IMR-90 (cell line): ENCODE results near the gene CFAP210. TPM values are rescaled to one million over a fixed set of nuclear protein-coding genes. Genes with fewer than 3 reads are reported as not detected.

Source experiments
- ATAC-seq: fragments of 200-7000 bp; cut with Tn5 transposase; 2 replicates; pipeline ENCODE4 v1.9.1; 2020; ENCODE audit warnings: low read depth, mild to moderate bottlenecking, moderate library complexity
- BruUV-seq: library from RNA; stranded (reverse); fragments of 400-500 nt; replicated peaks from 2 replicates; lab custom pipeline; 2021; lab: Mats Ljungman, UMichigan
- CTCF ChIA-PET: fragments of 300-600 bp; formaldehyde crosslinking; extraction: SDS; loops from one replicate; lab custom pipeline; 2021; ENCODE audit warnings: antibody characterized with exemption; lab: Yijun Ruan, JAX
- POLR2A ChIA-PET: fragments of 300-600 bp; sonication (Branson Sonifier 250); formaldehyde crosslinking; loops from one replicate; lab custom pipeline; 2022; ENCODE audit warnings: antibody characterized with exemption; ENCODE audit not compliant: unreplicated experiment; lab: Charles Lee
- DNase-seq: peaks from one replicate; pipeline ENCODE4 v3.0.0; 2013
- H2AFZ ChIP-seq: replicated peaks from 2 replicates; pipeline ENCODE3; 2013; ENCODE audit warnings: low read length, mild to moderate bottlenecking; ENCODE audit not compliant: poor library complexity
- H2AK5ac ChIP-seq: 2 replicates; pipeline ENCODE4 v1.6.1; 2013; ENCODE audit warnings: low read depth, low read length, inconsistent platforms
- H2AK9ac ChIP-seq: replicated peaks from 2 replicates; pipeline ENCODE3; 2013; ENCODE audit warnings: mild to moderate bottlenecking, low read depth, low read length, moderate library complexity; ENCODE audit not compliant: poor library complexity
- H2BK120ac ChIP-seq: 2 replicates; pipeline ENCODE4 v1.6.1; 2013; ENCODE audit warnings: low read depth, low read length, inconsistent platforms
- H2BK15ac ChIP-seq: 3 replicates; pipeline ENCODE4 v1.6.1; 2013; ENCODE audit warnings: low read depth, low read length, inconsistent platforms
- H2BK20ac ChIP-seq: 2 replicates; pipeline ENCODE4 v1.6.1; 2013; ENCODE audit warnings: low read depth, mild to moderate bottlenecking, inconsistent platforms, low read length, moderate library complexity
- H2BK5ac ChIP-seq: 2 replicates; pipeline ENCODE4 v1.6.1; 2013; ENCODE audit warnings: mild to moderate bottlenecking, low read depth, low read length, inconsistent platforms; ENCODE audit not compliant: poor library complexity, severe bottlenecking
- H3K14ac ChIP-seq: replicated peaks from 2 replicates; pipeline ENCODE4 v1.6.1; 2013; ENCODE audit warnings: low read depth, low read length, inconsistent platforms
- H3K18ac ChIP-seq: 2 replicates; pipeline ENCODE4 v1.6.1; 2013; ENCODE audit warnings: low read depth, low read length, control low read depth
- H3K23ac ChIP-seq: 2 replicates; pipeline ENCODE4 v1.6.1; 2013; ENCODE audit warnings: low read depth, low read length, inconsistent platforms
- H3K27ac ChIP-seq: 2 replicates; pipeline ENCODE4 v1.5.1; 2013; ENCODE audit warnings: mild to moderate bottlenecking, control low read depth, low read length; ENCODE audit not compliant: insufficient read depth
- H3K27me3 ChIP-seq: 2 replicates; pipeline ENCODE4 v1.6.1; 2013; ENCODE audit warnings: low read length; ENCODE audit not compliant: control insufficient read depth, insufficient read depth
- H3K36me3 ChIP-seq: 2 replicates; pipeline ENCODE4 v1.6.1; 2013; ENCODE audit warnings: low read length, mixed read lengths; ENCODE audit not compliant: control insufficient read depth, insufficient read depth
- H3K4ac ChIP-seq: 2 replicates; pipeline ENCODE4 v1.6.1; 2013; ENCODE audit warnings: low read depth, low read length, inconsistent platforms
- H3K4me1 ChIP-seq: 2 replicates; pipeline ENCODE4 v1.6.1; 2013; ENCODE audit warnings: low read length, mixed read lengths; ENCODE audit not compliant: control insufficient read depth, insufficient read depth
- H3K4me2 ChIP-seq: 2 replicates; pipeline ENCODE4 v1.6.1; 2013; ENCODE audit warnings: low read depth, mild to moderate bottlenecking, control low read depth, low read length, moderate library complexity
- H3K4me3 ChIP-seq: 2 replicates; pipeline ENCODE4 v1.5.1; 2013; ENCODE audit warnings: low read depth, mild to moderate bottlenecking, control low read depth, low read length, moderate library complexity; ENCODE audit not compliant: insufficient read depth
- H3K56ac ChIP-seq: 2 replicates; pipeline ENCODE4 v1.6.1; 2013; ENCODE audit warnings: low read length, inconsistent platforms; ENCODE audit not compliant: insufficient read depth; ENCODE audit errors: extremely low read depth
- H3K79me1 ChIP-seq, 2 experiments: 2 replicates each; pipeline ENCODE4 v1.6.1; 2013; ENCODE audit warnings: low read length in 2 of 2, inconsistent platforms in 1 of 2, low read depth in 1 of 2
- H3K9ac ChIP-seq: 2 replicates; pipeline ENCODE4 v1.6.1; 2013; ENCODE audit warnings: low read depth, low read length, control low read depth
- H3K9me1 ChIP-seq: 2 replicates; pipeline ENCODE4 v1.6.1; 2013; ENCODE audit warnings: low read length, inconsistent platforms; ENCODE audit not compliant: insufficient read depth
- H3K9me3 ChIP-seq: 2 replicates; pipeline ENCODE4 v1.6.1; 2013; ENCODE audit warnings: low read length; ENCODE audit not compliant: control insufficient read depth, insufficient read depth
- H4K20me1 ChIP-seq: 2 replicates; pipeline ENCODE4 v1.6.1; 2013; ENCODE audit warnings: low read length, inconsistent platforms; ENCODE audit not compliant: insufficient read depth
- H4K5ac ChIP-seq: 2 replicates; pipeline ENCODE4 v1.6.1; 2013; ENCODE audit warnings: mild to moderate bottlenecking, low read depth, low read length, control low read depth
- H4K8ac ChIP-seq, 2 experiments: 2 replicates each; pipeline ENCODE4 v1.6.1; 2013; ENCODE audit warnings: low read depth in 2 of 2, low read length in 2 of 2, control low read depth in 1 of 2, inconsistent platforms in 1 of 2
- H4K91ac ChIP-seq: 2 replicates; pipeline ENCODE4 v1.6.1; 2013; ENCODE audit warnings: low read depth, low read length, inconsistent platforms; ENCODE audit not compliant: insufficient read depth
- BHLHE40 ChIP-seq: fragments of 150-350 bp; IDR thresholded peaks from 2 replicates; pipeline ENCODE4 v1.6.1; 2016; ENCODE audit warnings: mild to moderate bottlenecking, low read depth, low read length
- MAFK ChIP-seq: IDR thresholded peaks from 2 replicates; pipeline ENCODE4 v1.6.1; 2012; ENCODE audit warnings: low read depth, low read length, improper control_type of control experiment
- WGBS, 2 experiments: methylation state at CpG; one replicate each; pipeline versions ENCODE4 v1.1.5 to v1.1.7; 2013; ENCODE audit warnings: missing lambda C conversion rate in 2 of 2; ENCODE audit not compliant: insufficient read length in 1 of 2; ENCODE audit errors: extremely low coverage in 2 of 2; 5-methylcytosine and 5-hydroxymethylcytosine counted together
- dilution Hi-C: fragments of 300-500 bp; cut with HindIII; formaldehyde crosslinking; loops from one replicate; pipeline ENCODE4 v1.14.3; 2018; ENCODE audit warnings: low sequenced_read_pairs; ENCODE audit not compliant: unreplicated experiment
- in situ Hi-C: fragments of 300-500 bp; cut with MboI; formaldehyde crosslinking; loops from 3 replicates; pipeline ENCODE4 v1.14.3; 2019; ENCODE audit warnings: low sequenced_read_pairs, inconsistent platforms, mixed read lengths
- intact Hi-C: fragments of 100-400 bp; cut with micrococcal nuclease; formaldehyde crosslinking; loops from 2 replicates; pipeline ENCODE4 v1.10.0; 2022
- polyA plus RNA-seq, 3 experiments: library from polyadenylated mRNA; depleted of rRNA; stranded (reverse); fragments of >200 nt; gene quantifications; 2 replicates each; pipeline ENCODE4 v1.2.3, GENCODE V29; 2012; ENCODE audit warnings: low replicate concordance in 1 of 3
- total RNA-seq: library from RNA; depleted of rRNA; stranded (reverse); fragments of >200 nt; gene quantifications from 2 replicates; pipeline ENCODE4 v1.2.3, GENCODE V29; 2012

CFAP210 gene
- total and polyA plus RNA-seq, 2 of the 4 experiments (the other 2 are of a cell fraction): not detected

GRCh38 chr2:169620509-169620908, 73.7 kb downstream of the CFAP210 start:
- H3K79me1 ChIP-seq: peaks cover 9 to 15% of the 10 kb centered on the region in 2 experiments
- no peak overlapping the region for H2AK5ac ChIP-seq
- H3K4me2 ChIP-seq: no peak overlapping the region
- no peak overlapping the region for H3K9ac ChIP-seq
- no TSS peak for BruUV-seq
- no peak overlapping the region for H3K18ac ChIP-seq
- CTCF ChIA-PET: no interaction called here
- no peak overlapping the region for H3K23ac ChIP-seq
- POLR2A ChIA-PET: no interaction called here
- no peak overlapping the region for H4K91ac ChIP-seq
- dilution Hi-C loops (no loop called here), intact Hi-C loops (loop anchor here (5.0 kb wide), 1 partner anchor 33 kb away; no protein-coding TSS in a partner anchor), in situ Hi-C loops (no loop called here)
- no CpG with 5 or more reads among the region's 1 CpG for WGBS, 2 experiments
- H2BK5ac ChIP-seq: no peak overlapping the region
- H3K14ac ChIP-seq: no peak overlapping the region
- H3K4ac ChIP-seq: no peak overlapping the region
- H2BK20ac ChIP-seq: no peak overlapping the region
- no peak for ATAC-seq
- H2BK15ac ChIP-seq: no peak overlapping the region
- H4K20me1 ChIP-seq: no peaks in the 10 kb centered on the region; the same call in 1 of the 2 replicates
- H3K9me3 ChIP-seq: 0 out of 2 replicates have a peak, but pooled peaks cover 2% of the 10 kb centered on the region
- TF ChIP-seq BHLHE40: no peak
- TF ChIP-seq MAFK: peak; percentile 61; the same call in 1 of the 2 replicates
- no peak for DNase-seq
- no peak overlapping the region for H4K8ac ChIP-seq
- peaks cover 11% of the 10 kb centered on the region for H3K36me3 ChIP-seq
- no peaks in the 10 kb centered on the region for H3K4me1 ChIP-seq
- H3K4me3 ChIP-seq: no peak overlapping the region
- no peak overlapping the region for H4K5ac ChIP-seq
- H3K9me1 ChIP-seq: no peaks in the 10 kb centered on the region
- no peak overlapping the region for H3K27ac ChIP-seq
- H3K56ac ChIP-seq: no peak overlapping the region
- H2AFZ ChIP-seq: no peak overlapping the region
- no peak overlapping the region for H2AK9ac ChIP-seq
- no peak overlapping the region for H2BK120ac ChIP-seq
- H3K27me3 ChIP-seq: no peaks in the 10 kb centered on the region
